ENCODE measurements around the gene CIDEA. TPM values are rescaled to one million over a fixed set of nuclear protein-coding genes. Genes with fewer than 3 reads are reported as not detected.

The CIDEA gene
- total RNA-seq, 1 donor from 2014 or later: not detected

- Mint-ChIP-seq H3K36me3 (ENCODE audit: insufficient read depth) (no peaks in the 10 kb centered on the region), H3K4me3 (ENCODE audit: low read depth) (no peak overlapping the region), H3K27me3 (peaks cover 35% of the 10 kb centered on the region), H3K4me1 (ENCODE audit: low read depth) (peaks cover 20% of the 10 kb centered on the region), H3K27ac (no peak overlapping the region), H3K9me3 (ENCODE audit: low read depth) (no peaks in the 10 kb centered on the region)
- TF ChIP-seq, protein P1, sequence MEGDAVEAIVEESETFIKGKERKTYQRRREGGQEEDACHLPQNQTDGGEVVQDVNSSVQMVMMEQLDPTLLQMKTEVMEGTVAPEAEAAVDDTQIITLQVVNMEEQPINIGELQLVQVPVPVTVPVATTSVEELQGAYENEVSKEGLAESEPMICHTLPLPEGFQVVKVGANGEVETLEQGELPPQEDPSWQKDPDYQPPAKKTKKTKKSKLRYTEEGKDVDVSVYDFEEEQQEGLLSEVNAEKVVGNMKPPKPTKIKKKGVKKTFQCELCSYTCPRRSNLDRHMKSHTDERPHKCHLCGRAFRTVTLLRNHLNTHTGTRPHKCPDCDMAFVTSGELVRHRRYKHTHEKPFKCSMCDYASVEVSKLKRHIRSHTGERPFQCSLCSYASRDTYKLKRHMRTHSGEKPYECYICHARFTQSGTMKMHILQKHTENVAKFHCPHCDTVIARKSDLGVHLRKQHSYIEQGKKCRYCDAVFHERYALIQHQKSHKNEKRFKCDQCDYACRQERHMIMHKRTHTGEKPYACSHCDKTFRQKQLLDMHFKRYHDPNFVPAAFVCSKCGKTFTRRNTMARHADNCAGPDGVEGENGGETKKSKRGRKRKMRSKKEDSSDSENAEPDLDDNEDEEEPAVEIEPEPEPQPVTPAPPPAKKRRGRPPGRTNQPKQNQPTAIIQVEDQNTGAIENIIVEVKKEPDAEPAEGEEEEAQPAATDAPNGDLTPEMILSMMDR (IDR thresholded peaks at IDR 0.05; ENCODE audit: unreplicated experiment): no peak
- no peak for DNase-seq (ENCODE audit: low spot score, unreplicated experiment)
These were observed 29.5 kb downstream of the CIDEA start for GRCh38 chr18:12283666-12284065.

DNA sequence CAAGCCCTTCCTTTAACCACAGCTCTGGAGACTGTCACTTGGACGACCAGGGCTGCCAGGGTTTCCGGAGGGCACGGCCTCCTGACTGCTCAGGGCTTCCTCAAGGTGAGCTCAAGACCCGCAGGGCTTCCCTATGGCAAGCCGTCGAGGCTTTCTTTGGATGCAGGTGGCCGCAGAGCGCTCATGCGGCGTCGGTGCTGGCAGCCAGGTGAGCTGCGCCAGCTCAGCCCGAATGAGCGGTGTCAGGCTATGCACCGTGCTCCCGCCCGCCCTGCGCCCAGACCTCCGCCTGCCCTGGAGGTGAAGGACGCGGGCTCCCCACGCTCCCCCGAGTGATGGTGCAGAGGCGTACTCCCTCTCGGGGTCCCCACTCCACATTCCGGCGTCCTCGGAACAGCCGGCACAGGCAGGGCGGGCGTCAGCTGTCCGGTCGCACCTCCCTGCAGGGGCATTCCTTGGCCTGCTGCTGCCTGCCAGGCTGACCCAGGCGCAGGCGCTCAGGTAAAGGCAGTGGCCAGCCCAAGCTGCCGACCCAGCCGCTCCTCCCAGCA, 33.0 kb downstream of the CIDEA start:
- DNase-seq (ENCODE audit: low spot score, unreplicated experiment): no peak
- no peak overlapping the region for H3K27ac Mint-ChIP-seq
- H3K36me3 Mint-ChIP-seq (ENCODE audit: insufficient read depth): no peaks in the 10 kb centered on the region
- peaks cover 56% of the 10 kb centered on the region for H3K27me3 Mint-ChIP-seq
- H3K4me1 Mint-ChIP-seq (ENCODE audit: low read depth): peaks cover 16% of the 10 kb centered on the region
- H3K4me3 Mint-ChIP-seq (ENCODE audit: low read depth): peak overlapping the region; percentile 78
- H3K9me3 Mint-ChIP-seq (ENCODE audit: low read depth): no peaks in the 10 kb centered on the region
- TF ChIP-seq, protein P1 (IDR thresholded peaks at IDR 0.05; ENCODE audit: unreplicated experiment): no peak

DNA sequence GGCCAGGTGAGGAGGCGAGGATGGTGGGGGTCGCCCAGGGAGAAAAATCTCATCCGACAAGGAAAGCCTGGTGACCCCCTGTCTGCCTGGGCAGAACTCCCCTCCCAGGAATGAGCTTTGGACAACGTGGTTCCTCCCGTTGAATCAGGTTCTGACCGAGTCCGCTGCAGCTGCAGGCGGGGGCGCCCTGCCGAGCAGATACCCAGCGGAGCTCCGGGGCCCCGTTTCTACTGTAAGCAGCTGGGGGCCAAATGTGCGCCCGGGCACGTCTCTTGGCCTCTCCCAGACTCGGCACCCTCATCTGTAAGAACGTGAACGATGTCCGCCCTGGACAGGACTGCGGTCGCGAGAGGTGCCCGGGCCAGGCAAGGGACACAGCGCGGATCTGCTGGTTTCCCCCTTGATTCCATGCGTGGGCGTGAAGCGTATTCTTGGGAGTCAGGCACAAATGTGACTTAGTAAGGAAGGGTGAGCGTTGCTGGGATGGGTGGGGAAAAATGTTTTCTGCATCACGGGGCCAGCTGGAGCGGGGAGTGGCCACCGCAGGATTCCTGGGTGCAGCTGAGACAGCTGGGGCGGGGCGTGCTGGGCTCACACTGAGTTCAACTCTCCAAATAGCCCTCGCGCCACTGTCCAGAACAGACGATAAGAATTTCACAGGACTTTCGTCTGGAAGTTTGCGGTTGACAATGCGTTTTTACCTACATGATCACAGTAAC, 33.7 kb downstream of the CIDEA start:
- DNase-seq (ENCODE audit: low spot score, unreplicated experiment): no peak
- TF ChIP-seq, protein P1 (IDR thresholded peaks at IDR 0.05; ENCODE audit: unreplicated experiment): no peak
- peaks cover 11% of the 10 kb centered on the region for H3K4me1 Mint-ChIP-seq (ENCODE audit: low read depth)
- H3K36me3 Mint-ChIP-seq (ENCODE audit: insufficient read depth): no peaks in the 10 kb centered on the region
- no peaks in the 10 kb centered on the region for H3K9me3 Mint-ChIP-seq (ENCODE audit: low read depth)
- H3K27me3 Mint-ChIP-seq: peaks cover 56% of the 10 kb centered on the region
- peak overlapping the region; percentile 86 for H3K27ac Mint-ChIP-seq
- H3K4me3 Mint-ChIP-seq (ENCODE audit: low read depth): peak overlapping the region; percentile 78

GRCh38 chr18:12288403-12288755, 34.2 kb downstream of the CIDEA start:
- Mint-ChIP-seq H3K36me3 (ENCODE audit: insufficient read depth) (no peaks in the 10 kb centered on the region), H3K27me3 (peaks cover 60% of the 10 kb centered on the region), H3K4me3 (ENCODE audit: low read depth) (peak overlapping the region; percentile 78), H3K27ac (peak overlapping the region; percentile 86), H3K9me3 (ENCODE audit: low read depth) (no peaks in the 10 kb centered on the region), H3K4me1 (ENCODE audit: low read depth) (peaks cover 10% of the 10 kb centered on the region)
- TF ChIP-seq, protein P1 (IDR thresholded peaks at IDR 0.05; ENCODE audit: unreplicated experiment): no peak
- DNase-seq (ENCODE audit: low spot score, unreplicated experiment): no peak

DNA sequence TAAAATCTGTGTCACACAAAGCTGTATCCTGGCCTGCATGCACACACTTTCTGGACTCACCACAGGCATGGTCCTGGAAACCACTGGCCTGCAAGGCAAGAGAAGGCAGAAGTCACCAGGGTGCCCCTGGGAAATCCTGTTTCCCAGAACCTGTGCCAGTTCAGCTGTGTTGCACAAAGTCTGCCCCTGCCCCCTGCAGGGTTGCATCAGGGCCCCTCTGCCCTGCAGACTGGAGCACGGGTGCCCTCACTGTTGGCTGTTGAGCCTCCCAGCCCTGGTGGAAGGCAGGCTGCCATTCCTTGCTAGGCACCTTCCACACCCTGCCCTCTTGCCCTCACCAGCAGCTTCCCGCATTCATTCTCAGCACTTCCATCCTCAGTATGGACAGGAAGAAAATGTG, 35.9 kb downstream of the CIDEA start:
- no peak overlapping the region for H3K27ac Mint-ChIP-seq
- DNase-seq (ENCODE audit: low spot score, unreplicated experiment): no peak
- H3K4me1 Mint-ChIP-seq (ENCODE audit: low read depth): peaks cover 7% of the 10 kb centered on the region
- H3K4me3 Mint-ChIP-seq (ENCODE audit: low read depth): no peak overlapping the region
- H3K27me3 Mint-ChIP-seq: peaks cover 57% of the 10 kb centered on the region
- H3K9me3 Mint-ChIP-seq (ENCODE audit: low read depth): no peaks in the 10 kb centered on the region
- TF ChIP-seq, protein P1 (IDR thresholded peaks at IDR 0.05; ENCODE audit: unreplicated experiment): no peak
- H3K36me3 Mint-ChIP-seq (ENCODE audit: insufficient read depth): no peaks in the 10 kb centered on the region
